Left ventricle myocardium superior (tissue), 1 donor: ENCODE measurements around the gene BRINP2. TPM values are rescaled to one million over a fixed set of nuclear protein-coding genes. Genes with fewer than 3 reads are reported as not detected.

Source experiments
- ATAC-seq: fragments of 200-7000 bp; cut with Tn5 transposase; one replicate; pipeline ENCODE4 v1.9.1; 2020; ENCODE audit warnings: mild to moderate bottlenecking, moderate library complexity
- DNase-seq: peaks from one replicate; pipeline ENCODE4 v3.0.0-alpha.2; 2020
- intact Hi-C: fragments of 100-400 bp; cut with micrococcal nuclease; formaldehyde crosslinking; loops from one replicate; pipeline ENCODE4 v1.11.0; 2022
- total RNA-seq: library from RNA; stranded (reverse); fragmentation: NEBNext Ultra II Directional; extraction: Animal tissue kit (Norgen Biotek cat#: 25700); gene quantifications from one replicate; pipeline ENCODE4 v1.2.1, GENCODE V29; 2021
- donor health status: DM: no; HTN: yes; CAD: no; lungs with severe emphysema.

The BRINP2 gene
- total RNA-seq, 1 donor from 2014 or later: 0.55 TPM

DNA sequence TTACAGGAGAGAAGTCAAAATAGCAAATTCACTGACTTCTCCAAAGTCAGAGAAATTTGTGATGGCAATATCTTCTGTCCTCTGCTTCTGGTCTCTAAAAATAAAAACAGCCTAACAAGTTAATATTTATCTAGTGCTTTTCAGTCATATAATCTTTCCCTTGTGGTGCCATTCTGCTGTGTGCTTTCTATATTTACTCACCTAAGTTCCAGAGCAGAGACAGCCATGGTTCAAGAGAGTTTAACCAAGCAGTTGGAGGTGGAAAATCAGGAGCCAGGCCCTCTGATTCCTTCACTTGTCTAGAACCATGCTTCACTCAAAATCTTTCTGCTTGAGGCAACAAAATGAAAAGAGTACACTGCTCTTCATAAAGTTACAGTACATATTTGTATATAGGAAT, 39.3 kb downstream of the BRINP2 start:
- DNase-seq: no peak
- ATAC-seq: peak; percentile 30
- intact Hi-C loops: no loop called here

DNA sequence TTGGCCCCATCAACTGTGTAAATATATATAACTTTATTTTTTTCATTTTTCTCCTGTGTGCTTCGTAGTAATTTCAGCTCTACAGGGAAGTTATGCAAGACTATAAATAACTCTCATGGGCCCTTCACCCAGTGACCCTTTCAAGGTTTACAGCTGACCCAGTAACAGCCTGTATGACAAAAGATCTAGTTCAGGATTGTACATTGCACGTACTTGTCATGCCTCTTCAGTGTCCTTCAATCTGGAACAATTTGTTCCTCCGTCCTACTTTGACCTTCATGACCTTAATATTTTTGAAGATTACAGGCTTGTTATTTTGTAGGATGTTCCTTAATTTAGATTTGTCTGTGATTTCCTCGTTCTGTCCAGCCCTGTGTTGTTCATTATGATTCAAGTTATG, 40.5 kb downstream of the BRINP2 start:
- intact Hi-C loops: no loop called here
- peak; percentile 67 for ATAC-seq

DNA sequence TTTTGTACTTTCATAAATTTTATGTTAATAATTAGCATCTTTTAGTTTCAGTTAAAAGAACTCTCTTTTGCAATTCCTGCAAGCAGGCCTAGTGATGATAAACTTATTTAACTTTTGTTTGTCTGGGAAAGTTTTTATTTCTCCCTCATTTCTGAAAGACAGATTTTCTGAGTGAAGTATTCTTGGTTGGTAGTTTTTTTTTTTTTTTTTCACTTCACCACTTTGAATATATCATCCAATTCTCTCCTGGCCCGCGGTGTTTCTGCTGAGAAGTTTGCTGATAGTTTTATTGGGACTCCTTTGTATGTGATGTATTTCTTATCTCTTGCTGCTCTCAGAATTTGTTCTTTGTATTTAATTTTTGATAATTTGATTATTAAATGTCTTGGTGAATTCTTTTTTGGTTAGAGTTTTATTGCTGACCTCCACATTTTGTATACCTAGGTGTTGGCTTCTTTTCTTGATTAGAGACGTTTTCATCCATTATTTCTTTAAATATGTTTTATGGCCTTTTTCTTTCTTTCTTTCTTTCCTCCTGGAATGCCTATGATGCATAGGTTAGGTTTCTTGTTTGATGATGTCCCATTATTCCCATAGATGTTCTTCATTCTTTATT, 45.9 kb downstream of the BRINP2 start:
- DNase-seq: no peak
- ATAC-seq: no peak
- intact Hi-C loops: no loop called here

More for the DNA sequence above, 40.5 kb downstream of the BRINP2 start:
- DNase-seq: no peak

DNA sequence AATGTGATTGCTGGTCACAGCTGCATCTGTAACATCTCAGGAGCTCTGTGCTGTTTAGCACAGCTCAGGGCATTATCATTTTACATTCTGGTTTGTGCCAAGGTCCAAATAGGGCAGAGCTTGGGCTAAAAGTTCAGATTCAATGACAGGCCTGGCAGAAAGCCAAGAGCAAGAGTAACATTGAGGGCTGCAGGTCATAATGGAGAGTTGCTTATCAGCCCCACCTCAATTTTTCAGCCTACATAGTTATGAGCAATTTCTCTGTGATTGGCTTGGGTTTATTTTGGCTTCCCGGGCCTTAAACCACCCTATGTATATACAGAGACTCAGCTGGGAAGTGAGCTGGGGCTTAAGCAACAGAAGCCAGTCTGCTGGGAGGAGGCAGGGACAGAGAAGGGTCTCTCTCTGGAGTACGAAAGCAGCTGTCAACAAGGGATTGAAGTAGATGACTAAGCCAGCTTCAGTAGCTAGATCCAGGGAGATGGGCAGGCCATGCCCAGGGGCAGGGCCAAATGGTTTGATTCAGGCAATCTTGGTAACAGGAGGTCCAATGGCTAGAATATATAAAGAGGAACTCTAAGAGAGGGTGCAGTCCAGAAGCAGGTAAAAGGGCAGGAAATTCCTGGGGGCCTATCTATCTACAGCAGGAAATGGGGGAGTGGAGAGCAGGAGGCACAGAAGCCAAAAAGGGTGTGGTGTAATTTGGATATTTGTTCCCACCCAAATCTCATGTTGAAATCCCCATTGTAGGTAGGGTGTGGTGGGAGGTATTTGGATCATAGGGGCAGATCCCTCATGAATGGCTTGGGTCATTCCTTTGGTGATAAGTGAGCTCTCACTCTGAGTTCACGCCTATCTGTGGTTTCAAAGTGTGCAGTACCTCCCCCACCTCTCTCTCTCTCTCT, 49.0 kb downstream of the BRINP2 start:
- peak; percentile 61 for ATAC-seq

DNA sequence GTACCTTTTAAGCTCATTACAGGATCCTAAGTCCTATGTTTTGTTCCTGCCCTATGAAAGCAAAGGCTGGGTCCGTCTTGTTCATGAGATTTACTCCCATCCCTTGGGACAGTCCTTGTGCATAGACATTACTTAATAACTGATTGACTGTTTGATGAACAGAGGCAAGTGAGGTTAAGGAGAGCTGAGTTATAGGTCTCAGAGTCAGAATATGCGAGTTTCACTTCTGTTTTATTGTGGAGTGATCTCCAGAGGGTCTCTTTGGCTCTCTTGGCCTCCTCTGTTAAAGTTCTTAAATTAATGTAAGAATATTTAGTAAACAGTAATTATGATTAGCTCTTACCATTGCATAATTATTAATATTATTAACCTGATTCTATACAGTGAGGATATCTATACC, 52.6 kb downstream of the BRINP2 start:
- ATAC-seq (no peak), DNase-seq (no peak)
- intact Hi-C loops: no loop called here

More for the DNA sequence above, 49.0 kb downstream of the BRINP2 start:
- intact Hi-C loops: no loop called here
- no peak for DNase-seq

DNA sequence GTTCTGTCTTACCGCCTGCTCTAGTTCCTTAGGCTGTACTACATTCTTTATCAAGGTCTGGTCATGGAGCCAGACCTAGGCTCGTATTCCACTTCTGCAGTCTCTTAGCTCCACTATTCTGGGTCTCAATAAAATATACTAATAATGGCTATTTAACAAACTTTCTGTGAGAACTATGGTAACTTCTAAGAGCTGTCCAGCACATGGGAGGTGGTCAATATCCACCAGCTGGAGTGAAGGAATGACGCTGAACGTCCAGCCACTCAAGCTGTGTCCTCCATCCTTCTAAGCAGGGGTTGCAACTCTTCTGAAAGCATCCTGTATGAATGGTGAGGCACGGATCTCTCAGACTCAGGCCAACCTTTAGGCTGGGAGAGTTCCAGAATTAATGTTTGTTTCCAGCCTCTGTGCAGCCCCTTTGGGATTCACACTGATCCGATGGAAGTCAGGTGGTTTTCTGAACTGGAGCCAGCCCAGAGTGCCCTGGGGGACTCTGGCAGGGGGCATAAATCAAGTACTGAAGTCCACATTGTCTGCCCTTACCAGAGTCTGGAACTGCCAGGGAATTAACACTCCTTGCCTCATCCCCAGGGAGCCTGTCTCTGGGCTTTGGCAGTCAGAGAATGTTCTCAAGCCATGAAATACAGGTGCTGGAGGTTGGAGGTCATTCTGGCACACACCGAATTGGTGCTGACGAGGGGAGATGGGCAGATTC, 57.4 kb downstream of the BRINP2 start:
- no peak for ATAC-seq
- DNase-seq: no peak
- intact Hi-C loops: no loop called here

DNA sequence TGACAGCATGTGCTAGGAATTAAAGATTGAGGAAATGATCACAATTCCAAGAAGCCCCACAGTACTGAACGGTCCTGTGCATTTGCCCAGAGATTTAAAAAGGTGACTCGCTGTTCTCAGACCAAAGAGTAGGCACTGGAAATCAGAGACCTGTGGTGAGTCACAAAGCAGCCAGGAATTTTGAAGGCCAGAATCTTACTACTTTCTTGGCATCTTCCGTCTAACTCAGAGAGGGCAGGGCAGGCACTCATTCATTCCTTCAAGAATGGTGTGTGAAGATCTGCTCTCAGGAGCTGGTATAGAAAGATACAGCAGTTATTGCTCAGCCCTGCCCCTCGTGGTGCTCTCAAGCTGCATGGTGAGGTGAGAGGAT, 57.9 kb downstream of the BRINP2 start:
- intact Hi-C loops: no loop called here
- DNase-seq (no peak), ATAC-seq (no peak)

DNA sequence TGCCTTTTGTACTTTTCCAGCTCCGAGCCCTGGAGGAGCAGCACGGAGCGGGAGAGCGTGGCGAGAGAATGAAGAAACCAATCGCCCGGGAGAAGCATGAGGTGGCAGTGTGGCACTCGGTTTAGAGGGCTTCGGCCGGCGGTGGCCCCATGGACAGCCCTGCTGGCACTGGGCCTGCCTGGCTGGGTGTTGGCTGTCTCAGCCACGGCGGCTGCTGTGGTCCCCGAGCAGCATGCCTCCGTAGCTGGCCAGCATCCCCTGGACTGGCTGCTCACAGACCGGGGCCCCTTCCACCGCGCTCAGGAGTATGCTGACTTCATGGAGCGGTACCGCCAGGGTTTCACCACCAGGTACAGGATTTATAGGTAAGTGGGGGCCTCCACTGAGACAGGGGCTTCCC, 59.0 kb downstream of the BRINP2 start:
- DNase-seq (peak; percentile 29), ATAC-seq (peak; percentile 78)
- intact Hi-C loops: no loop called here

DNA sequence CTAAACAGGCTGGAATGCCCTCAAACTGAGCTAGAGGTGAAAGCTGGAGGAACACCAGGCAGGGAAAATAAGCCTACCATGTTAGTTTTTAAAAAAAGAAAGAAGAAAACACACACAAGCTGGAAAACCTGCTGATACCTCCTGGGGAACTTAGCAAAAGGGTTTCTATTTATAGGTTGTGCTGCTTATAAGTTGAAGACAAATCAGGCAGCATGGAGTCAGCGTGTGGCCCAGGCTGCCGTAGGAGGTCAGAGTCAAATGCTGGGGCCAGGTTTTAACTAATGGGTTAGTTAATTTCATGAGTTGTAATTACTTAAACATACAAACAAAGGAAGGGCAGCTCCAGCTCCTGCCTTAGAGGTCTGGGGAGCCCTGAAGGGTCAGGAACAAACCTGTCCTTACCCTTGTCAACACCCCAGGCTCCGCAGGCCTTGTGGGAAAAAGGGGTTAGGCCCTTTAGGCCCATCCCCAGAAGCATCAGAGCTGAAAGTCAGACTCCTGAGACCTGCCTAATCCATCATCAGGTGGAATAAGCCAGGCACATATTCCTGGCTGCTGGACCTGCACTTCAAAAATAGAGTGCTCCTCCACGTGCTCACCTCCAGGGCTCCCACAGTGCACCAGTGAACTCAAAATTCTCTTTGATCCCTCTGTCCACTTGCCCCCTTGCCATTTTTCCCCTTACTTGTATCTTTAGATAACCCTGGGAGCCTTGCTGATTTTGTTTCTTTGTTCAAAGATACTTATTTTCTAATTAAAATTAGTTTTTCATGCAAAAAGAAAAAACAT, 59.7 kb downstream of the BRINP2 start:
- intact Hi-C loops: no loop called here
- DNase-seq: no peak
- peak; percentile 85 for ATAC-seq

DNA sequence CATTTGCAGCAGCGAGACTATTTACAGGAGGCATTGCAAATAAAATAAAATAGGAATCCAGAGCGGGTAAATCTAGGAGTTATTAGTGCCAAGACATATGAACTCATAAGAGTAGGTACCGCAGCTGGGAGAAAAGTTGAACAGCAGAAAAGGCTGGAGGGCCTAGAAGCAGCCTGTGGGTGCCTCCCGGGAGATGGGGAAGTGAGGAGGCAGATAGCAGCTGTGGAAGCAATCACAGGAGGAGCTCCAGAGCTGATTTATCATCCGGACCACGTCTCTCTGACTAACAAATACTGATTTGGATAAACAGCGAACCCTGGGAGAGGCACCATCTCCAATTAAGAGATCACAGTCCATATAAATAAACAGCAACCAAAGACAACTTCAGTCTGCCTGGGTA, 64.6 kb downstream of the BRINP2 start:
- ATAC-seq: no peak
- DNase-seq: no peak
- intact Hi-C loops: no loop called here

DNA sequence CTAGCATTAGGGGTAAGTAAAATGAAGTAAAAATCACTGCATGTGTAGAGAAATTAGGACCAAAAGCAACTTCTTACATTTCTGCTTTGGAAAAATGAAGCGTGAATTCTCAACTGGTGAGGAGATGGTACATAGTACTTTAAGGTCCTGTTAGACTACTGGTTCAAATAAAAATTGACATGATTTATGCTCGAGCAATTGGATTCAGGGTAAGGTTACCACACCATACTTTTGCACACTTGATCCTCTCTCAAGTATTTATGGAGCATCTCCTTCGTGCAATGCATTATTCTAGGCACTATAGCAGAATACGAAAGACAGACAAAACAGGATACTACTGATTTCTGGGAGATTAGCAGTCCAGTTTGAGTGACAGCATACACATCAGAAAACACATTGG, 66.2 kb downstream of the BRINP2 start:
- no peak for ATAC-seq
- intact Hi-C loops: no loop called here
- no peak for DNase-seq

DNA sequence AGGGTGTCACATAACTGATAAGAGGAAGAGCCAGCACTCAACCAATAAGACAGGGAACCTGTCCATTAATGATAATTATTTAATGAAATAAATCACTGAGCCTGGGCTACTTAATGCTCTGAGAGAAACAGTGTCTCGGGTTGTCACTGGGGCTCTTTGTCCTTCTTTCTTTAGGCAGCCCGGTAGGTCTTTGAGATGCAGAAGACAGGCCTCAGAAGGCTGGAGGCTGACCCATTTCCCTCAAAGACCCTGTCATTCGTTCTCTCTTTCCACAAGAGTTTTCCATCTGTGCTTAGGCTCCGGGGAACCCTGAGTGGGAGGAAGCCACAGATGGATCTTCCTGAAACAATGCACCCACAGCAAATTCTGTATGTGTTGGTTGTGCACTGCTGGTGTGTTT, 68.2 kb downstream of the BRINP2 start:
- DNase-seq (no peak), ATAC-seq (no peak)
- intact Hi-C loops: no loop called here

DNA sequence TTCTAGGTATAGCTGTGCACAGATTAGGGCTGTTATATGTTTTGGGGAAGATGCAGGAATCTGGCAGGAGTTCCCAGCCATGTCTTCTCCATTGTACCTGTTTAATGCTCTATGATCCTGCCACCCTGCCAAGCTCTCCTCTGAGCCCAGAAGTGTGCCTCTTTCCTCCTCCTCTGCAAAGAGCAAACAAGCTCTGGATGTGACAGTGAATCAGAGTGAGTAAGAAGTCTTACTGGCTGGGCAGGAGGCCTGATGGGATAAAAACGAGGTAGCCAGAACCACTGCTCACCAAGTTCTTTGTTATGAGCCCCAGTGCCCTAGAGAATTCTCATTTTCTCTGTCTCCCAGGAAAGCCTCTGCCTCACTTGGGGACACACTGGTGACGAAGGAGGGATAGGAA, 69.0 kb downstream of the BRINP2 start:
- no peak for ATAC-seq
- intact Hi-C loops: no loop called here

DNA sequence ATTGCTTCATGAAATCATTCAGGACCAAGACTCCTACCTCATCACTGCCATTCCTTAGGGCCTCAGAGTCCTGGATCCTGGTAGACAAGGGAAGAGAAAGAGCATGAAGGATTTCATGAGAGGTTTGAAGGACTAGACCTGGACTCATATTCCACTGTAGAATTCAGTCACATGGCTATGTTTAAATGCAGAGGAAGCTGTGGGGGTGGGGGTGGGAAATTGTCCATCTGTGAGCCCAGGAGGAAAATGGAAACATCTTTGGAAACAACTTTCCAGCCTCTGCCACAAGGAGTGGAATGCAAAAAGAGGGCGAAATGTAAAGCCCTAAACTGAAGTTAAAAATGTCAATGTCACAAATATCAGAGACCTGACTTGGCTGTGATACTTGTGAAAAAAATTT, 73.0 kb downstream of the BRINP2 start:
- intact Hi-C loops: no loop called here
- no peak for DNase-seq
- no peak for ATAC-seq

More for the DNA sequence above, 69.0 kb downstream of the BRINP2 start:
- DNase-seq: no peak

DNA sequence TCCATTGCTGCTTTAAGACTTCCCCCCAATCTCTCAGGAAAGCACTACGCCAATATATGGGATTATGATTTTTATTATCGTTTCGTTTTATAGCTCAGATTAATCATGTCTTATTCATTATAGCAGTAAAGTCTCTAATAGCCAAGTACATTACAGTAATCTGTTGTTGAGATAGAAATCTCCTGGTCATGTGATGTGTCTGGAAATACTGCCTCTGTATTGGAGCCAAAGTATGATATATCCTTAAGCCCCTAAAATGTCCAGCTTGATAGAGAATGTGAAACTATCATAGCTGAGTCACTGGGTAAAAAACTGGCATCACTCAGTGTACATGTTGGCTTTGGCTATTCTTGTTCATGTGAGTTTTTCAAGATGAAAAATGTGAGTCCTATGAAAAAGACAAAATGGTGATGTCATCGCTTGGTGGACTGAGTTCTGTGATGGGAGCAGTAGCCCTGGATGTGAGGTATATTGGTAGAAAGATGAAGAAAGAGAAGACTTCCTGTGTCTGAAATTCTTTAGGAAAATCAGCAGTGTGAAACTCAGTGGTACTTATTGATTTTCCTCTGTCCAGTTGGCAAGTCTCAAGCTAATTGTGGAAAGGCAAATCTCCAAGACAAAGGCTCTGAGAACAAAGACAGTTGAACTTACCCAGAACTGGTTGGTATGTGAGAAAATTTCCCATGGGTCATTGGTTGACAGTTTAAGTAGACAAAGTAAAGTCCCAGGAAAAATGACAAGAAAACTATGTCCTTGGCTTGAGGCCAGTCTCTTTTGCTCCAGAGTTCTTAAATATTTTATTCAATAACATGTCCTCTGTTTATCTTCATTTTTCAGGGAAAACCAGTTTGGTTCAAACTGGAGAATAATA, 76.2 kb downstream of the BRINP2 start:
- ATAC-seq: no peak
- intact Hi-C loops: no loop called here
- no peak for DNase-seq

DNA sequence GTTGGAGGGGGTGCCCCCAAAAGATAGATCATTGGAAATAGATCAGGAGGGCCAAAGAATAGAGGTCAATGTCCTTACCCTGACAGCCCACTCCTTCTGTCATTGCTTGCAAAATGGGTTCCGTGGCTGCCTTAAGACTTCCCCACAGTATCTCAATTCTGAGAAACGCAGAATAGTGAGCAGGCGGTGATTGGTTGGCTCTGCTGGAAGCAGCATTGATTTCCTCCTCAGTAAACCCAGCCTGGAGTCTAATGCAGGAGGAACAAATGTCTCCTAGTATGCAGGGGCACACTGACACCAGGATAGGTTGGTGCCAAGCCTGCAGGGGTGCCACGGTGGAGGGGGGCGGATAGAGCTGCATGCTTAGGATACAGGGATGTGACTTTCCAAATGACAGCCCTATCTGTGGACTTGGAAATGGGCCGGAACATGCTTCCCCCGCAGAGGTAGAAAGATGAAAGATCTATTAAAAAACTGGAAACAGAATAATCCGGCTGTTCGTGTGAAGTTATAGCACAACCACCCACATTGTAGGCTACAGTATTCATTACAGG, 76.9 kb downstream of the BRINP2 start:
- intact Hi-C loops: no loop called here
- ATAC-seq: no peak
- no peak for DNase-seq

DNA sequence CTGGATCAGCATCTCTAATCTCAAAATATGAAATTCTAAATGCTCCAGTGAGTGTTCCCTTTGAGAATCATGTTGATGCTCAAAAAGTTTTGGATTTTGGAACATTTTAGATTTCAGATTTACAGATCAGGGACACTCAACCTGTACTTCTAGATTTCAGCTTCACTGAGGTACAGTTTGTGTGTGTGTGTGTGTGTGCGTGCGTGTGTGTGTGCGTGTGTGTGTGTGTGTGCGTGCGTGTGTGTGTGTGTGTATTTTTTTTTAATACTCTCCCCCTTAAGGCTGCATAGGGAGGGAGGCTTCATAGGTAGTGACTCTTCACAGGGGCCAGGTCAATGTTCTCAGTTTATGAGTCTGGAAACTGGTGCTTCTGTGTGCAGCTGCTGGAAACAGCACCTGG, 77.5 kb downstream of the BRINP2 start:
- intact Hi-C loops: no loop called here
- ATAC-seq (no peak), DNase-seq (no peak)

DNA sequence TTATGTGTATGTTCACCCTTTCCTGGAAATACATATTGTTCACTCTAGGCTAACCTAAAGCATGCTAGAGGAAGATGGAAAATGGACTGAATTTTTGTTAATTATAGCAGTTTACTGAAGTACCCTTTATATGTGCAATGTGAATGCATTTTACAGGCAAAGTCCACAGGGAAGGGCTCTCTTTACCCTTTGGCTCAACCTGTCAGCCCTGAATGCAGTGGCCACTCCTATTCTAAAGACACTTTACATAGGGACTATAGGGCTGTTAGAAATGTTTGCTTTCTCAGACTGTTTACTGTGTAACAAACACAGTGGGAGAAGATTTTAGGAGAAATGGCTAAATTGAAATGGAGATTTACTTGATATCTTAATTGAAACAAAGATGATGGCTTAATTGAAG, 78.5 kb downstream of the BRINP2 start:
- DNase-seq: no peak
- ATAC-seq: no peak
- intact Hi-C loops: no loop called here
